DMS 273 (cell line): ENCODE data around the gene POU6F2.
"Not testable (repeated sequence)": the region's sequence is repeated elsewhere in the genome, so short reads cannot be mapped to it uniquely, and the experiment has no call there.

Experiments
- DNase-seq: peaks from one replicate; lab custom pipeline; 2025; ENCODE audit not compliant: unreplicated experiment; lab: John Stamatoyannopoulos, UW

Gene POU6F2

GRCh38 chr7:39299695-39300094 lies 322.0 kb downstream of the POU6F2 start:
- no peak for DNase-seq

GRCh38 chr7:39300276-39300675 lies 322.6 kb downstream of the POU6F2 start:
- DNase-seq: no peak

- DNase-seq: no peak
These were observed 323.8 kb downstream of the POU6F2 start for GRCh38 chr7:39301543-39301942.

DNA sequence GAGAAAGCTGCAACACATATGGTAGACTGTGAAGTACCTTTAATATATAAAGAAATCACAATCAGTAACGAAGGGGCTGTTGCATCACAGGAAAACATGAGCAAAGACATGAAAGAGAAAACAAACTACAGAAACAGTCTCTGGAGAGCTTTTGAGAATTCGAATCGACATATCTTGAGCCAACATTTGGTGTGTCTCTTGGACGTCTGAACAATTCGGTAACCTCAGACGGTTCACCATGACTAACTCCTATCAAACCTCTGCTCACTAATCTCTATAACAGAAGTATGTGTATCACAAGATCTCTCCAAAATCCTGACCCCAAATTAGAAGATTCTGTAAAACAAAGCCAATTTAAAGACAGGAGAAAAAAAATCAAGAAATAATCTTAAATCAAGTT lies 326.5 kb downstream of the POU6F2 start:
- DNase-seq: no peak

DNA sequence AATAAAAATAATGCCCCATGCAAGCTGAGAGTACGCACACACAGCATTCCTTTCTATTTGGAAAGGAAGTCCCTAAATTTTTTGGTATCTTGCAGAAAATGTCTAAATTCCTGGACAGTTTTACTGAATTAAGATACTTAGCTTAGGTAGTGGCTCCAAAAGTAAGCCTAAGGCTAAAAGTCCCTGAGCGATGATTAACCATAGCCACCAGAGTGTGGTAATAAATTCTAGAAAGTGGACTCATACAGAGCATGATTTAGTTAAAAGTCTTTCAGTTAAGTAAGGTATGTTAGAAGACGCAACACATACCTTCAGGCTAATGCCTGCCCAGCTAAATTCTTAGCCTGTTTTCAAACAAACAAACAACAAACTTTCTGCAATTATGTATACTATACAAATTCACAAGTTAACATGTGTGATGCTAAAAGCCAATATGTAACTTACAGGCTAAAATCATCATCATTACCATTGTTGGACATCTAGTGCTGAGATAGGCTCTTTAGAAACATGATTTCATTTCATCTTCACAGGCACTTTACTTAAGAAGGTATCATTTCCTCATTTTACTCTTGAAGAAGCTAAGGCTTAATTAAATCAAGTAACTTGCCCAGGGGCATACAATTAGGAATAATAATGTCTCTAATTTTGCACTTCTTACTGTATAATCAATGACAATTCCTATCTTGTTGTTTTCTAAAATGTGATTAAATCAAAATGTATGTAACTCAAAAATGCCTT lies 327.1 kb downstream of the POU6F2 start:
- no peak for DNase-seq

- DNase-seq: no peak
These were observed 328.4 kb downstream of the POU6F2 start for GRCh38 chr7:39306016-39306570.

DNA sequence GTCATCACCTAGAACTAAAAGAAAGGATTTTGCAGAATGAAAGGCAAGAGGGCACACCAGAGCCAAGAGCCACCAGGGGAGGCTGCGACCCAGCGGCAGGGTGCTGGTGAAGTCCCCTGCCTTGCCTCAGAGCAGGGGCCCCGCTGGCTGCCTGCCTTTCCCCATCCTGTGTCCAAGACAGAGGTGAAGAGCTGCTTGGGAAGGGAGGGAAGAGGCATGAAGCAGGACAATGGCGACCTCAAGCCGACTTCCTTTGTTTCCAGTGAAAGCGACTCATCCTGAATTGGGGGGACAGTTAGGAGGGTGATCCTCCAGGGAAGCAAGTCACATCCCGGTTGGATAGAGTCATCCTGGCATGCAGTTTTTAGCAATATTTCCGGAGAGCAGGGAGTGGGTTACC lies 333.0 kb downstream of the POU6F2 start:
- no peak for DNase-seq

DNA sequence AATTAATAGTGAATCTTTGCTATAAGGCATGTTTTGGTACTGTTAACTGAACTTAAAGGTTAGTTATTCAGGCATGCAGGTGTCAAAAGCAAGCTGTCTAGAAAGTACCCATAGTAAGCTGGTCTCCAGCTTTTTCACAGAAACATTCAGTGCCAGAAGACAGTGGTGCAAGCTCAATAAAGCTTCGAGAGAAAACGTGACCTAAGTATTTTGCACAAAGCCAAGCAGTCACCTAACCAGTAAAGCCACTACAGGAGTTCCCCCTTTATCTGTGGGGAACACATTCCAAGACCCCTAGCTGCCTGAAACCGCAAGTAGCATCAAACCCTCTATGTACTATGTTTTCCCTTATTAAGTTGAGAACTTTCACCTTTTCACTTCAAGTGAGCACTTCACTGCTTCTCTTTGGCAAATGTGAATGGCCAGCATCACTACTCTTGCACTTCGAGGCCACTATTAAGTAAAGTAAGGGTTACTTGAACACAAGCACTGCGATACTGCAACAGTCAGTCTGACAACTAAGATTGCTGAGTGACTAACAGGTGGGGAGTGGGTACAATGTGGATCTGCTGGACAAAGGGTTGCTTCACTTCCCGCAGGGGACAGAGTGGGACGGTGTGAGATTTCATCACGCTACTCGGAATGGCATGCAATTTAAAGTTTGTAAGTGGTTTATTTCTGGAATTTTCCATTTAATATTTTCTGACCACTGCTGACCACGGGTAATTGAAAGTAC lies 334.7 kb downstream of the POU6F2 start:
- DNase-seq: no peak

GRCh38 chr7:39313376-39313775 lies 335.7 kb downstream of the POU6F2 start:
- no peak for DNase-seq

GRCh38 chr7:39313974-39314373 lies 336.3 kb downstream of the POU6F2 start:
- DNase-seq: no peak

DNA sequence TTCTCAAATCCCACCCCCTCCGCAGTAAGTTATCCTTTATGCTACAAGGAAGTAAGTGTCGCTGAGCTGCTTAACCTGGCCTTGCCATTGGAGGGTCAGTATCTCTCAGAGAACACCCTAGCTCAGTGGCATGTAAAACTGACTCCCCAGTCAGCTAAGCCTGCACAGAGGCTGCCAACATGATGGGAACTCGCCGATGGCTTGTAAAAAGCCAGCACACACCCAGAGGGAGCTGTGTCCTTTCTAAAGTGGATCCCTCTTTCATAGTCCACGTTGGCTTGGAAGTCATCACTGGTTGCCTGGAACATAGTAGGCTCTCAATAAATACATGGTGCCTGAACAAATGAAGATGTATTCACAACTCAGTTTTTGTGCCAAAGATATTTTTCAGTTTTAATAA lies 339.4 kb downstream of the POU6F2 start:
- no peak for DNase-seq

GRCh38 chr7:39317896-39318295 lies 340.2 kb downstream of the POU6F2 start:
- no peak for DNase-seq

DNA sequence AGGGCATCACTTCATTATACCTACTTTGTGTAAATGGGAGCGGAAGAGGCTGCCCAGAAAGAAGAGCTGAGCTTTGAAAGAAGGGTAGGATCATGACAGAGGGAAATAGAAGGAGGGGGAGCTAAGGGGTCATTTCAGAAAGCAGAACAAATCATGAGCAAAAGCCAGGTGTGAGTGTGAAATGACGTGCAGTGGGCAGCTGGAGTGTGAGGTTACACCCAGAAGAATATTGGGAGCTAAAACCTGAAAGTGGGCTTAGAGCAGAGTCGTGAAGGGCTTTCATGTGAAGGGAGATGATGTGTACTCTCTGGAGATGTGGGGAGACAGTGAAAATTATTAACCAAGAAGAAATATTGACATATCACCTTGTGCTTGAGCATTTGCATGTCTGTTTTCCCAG lies 343.5 kb downstream of the POU6F2 start:
- DNase-seq: no peak

GRCh38 chr7:39321909-39322498 lies 344.3 kb downstream of the POU6F2 start:
- no peak for DNase-seq

DNA sequence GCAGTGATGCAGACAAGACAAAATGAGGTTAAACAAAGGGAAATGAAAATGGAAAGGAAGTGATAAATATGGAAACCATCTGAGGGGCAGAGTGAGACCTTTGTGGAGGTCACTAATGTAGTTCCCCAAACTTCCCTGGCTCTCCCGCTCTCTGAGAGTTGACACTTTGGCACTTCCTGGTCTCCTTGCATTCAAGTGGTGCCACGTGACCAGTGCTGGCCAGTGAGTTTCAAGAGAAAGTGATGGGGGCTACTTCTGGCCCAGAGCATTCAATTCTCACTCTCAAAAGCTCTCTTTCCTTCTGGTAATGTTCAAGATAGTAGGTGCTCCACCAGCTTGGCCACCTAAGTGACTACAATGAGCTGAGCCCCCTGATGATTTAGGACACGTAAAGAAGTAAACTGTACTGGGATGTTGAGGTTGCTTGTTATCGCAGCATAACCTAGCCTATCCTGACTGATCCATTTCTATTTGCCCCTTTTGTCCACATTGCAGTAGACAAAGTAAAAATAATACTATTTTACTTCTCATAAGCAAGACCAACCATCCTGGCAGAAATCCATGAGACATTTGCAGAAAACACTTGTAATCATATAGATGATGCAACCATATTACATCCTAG lies 346.5 kb downstream of the POU6F2 start:
- no peak for DNase-seq

DNA sequence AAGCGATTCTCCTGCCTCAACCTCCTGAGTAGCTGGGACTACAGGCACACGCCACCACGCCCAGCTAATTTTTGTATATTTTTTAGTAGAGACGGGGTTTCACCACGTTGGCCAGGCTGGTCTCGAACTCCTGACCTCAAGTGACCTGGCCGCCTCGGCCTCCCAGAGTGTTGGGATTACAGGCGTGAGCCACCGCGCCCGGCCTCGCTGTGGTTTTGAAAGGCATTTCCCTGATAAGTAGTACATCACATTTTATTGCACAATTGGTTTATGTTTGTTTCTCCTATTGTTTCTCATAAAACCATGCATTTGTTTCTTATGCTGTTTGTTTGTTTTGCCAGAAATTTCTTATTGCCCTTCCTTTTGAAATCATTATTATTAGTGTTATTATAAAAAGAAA lies 353.9 kb downstream of the POU6F2 start:
- not testable (repeated sequence) for DNase-seq

DNA sequence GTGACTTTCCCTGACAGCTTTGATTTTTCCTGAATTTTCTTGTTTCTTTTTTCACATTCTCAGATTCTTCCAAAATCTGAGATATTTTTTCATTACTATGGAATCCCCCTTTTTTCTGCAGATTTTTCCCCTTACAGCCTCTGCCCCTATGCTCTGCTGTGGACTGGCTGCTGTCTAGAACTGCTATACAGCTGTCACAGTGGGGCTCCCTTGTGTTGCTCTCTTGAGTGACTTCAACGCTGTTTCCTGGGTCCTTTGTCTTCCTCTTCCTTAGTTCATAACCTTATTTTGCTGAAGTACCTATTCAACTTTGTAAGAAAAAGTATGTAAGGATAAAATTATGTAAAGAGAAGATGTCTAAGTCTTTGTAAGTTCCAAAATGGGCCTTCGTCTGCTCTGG lies 354.4 kb downstream of the POU6F2 start:
- no peak for DNase-seq

GRCh38 chr7:39333701-39334100 lies 356.0 kb downstream of the POU6F2 start:
- no peak for DNase-seq

- DNase-seq: no peak
These were observed 358.7 kb downstream of the POU6F2 start for GRCh38 chr7:39336442-39336841.

- DNase-seq: no peak
These were observed 361.0 kb downstream of the POU6F2 start for GRCh38 chr7:39338716-39339115.

GRCh38 chr7:39339591-39339990 lies 361.9 kb downstream of the POU6F2 start:
- no peak for DNase-seq

GRCh38 chr7:39341083-39341482 lies 363.4 kb downstream of the POU6F2 start:
- DNase-seq: no peak
